GM12801 (cell line): ENCODE measurements around the gene CIAO3.

ENCODE experiments used
- CTCF ChIP-seq: IDR thresholded peaks from one replicate; pipeline ENCODE4 v1.5.1; 2011; ENCODE audit warnings: control low read depth; ENCODE audit not compliant: insufficient read length; ENCODE audit errors: extremely low read depth

CIAO3 gene

DNA sequence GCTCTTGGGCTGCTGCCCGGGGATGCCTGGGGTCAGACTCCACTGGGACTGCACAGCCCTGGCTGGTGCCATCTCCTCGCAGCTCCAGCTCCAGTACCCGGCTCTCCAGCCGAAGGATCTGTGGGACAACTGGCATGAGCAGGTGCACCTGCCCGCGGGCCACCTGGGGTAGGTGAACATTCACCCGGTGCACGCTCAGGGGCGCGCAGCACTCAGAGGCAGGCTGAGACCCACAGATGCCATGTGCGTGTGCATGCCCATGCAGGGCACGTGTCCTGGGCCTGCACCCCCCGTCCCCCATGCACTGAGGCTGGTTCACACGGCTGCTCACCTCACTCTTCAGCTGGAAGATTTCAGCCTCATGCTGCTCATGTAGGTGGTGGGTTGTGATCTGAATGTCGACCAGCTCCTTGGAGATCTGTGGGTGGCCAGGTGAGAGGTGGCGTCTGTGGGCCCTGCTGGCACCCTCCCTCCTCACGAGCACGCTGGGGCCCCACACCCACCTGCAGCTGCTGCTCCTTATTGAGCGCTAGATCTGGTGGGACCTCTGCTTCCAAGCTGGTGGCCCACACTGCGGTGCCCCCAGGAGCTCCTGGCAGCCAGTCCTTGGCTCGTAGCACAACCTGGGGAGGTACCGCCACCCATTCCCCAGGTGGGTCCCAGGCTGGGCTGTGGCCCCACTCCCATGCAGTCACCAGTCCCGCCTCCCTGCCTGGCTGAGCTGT, 15.2 kb downstream of the CIAO3 start:
- TF ChIP-seq CTCF, result no peak

DNA sequence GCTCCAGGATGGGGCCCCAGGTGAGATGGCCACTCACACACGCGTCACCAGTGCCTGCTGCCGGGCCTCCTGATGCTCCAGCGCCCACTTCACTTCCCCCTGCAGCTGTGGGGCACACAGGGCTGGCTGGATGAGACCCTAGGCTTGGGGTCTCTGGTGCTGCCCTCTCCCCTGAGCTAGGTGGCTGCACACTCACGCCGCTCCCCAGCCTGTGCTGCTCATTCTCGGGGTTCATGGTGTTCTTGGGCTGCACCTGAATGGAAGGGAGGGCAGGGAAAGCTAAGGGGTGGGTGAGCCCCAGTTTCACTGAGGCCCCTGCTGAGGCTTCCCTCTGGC, 15.8 kb downstream of the CIAO3 start:
- TF ChIP-seq CTCF, result no peak

DNA sequence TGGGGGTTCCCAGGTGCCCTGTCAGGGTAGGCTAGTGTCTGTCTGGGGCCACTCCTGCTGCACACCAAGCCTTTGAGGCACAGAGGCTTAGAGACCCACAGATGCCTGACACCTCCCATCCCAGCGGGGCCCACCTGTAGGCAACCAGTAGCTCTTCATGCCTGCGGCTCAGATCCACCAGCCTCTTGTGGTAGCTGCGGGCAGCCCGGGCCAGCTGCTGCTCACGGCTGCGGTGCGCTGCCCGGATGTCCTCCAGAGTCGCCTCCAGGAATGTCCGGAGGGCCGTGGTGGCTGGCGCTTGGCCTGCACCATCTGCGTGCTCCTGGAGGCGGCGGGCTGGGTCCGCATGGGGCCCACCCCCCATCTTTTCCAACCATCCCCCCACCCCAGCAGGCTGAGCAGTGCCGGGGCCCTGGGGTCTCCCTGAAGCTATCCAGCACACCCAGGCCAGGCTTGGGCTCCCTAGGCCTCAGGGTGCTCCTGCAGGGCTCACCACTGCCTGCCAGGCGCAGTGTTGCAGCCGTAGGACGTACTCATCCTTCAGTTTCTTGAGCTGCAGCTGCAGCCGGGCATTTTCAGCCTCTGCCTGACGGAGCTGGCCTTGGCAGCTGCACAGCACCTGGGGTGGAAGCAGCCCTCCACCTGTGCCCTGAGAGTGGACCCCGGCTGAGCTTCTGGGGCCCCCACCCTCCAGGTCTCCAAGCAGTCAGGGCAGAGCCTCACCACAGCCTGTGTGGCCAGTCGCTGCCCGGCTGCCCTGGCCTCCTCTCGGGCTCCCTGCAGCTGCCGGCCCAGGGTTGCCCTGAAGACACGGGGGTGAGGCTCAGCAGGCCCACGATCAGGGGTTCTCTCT, 16.4 kb downstream of the CIAO3 start:
- no peak for TF ChIP-seq CTCF

DNA sequence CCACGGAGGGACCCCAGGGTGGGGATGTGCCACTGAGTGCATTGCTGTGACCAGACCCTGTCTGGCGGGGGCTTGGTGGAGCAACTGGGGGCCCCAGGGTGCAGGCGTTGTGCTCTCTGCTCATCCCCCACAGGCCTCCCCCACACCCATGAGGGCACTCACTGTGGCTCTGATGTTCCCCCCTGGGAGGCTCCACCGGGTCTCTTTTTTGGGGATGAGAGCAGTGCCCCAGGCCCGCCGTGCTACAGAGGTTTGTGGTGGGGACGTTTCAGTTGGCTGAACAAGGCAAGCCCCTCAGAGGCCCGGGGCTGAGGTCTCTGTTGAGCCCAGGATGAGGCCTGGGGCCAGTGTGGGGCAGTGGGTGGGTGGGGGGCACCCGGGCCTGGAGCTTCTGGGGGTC, 17.1 kb downstream of the CIAO3 start:
- TF ChIP-seq CTCF, result no peak

GRCh38 chr16:722835-723633, 17.8 kb downstream of the CIAO3 start:
- TF ChIP-seq CTCF, result no peak

- no peak for TF ChIP-seq CTCF
Observed at GRCh38 chr16:721765-722540, 18.8 kb downstream of the CIAO3 start.
